ENCODE measurements around the gene NVL.
A peak's percentile ranks its signal among the peaks of the same experiment; 100 is the strongest.

NVL gene

DNA sequence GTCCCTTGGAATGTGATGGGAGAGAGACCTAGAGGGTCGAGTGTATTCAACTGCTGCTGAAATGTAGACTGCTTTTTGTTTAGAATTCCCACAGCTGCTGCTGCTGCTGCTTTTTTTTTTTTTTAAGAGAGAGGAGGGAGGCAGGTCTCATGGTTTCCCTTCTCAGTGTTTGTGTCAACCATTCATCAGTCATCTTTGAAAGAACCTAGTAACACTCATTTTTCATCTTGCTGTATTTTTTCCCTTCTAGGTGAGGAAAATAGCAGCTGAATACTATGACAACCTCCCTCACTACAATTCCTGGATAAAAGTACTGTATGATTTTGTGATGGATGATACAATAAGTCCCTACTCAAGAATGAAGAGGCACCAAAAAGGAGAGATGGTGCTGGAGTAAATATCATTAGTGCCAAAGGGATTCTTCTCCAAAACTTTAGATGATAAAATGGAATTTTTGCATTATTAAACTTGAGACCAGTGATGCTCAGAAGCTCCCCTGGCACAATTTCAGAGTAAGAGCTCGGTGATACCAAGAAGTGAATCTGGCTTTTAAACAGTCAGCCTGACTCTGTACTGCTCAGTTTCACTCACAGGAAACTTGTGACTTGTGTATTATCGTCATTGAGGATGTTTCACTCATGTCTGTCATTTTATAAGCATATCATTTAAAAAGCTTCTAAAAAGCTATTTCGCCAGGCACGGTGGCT, 137.7 kb downstream of the NVL start:
- no peak for DNase-seq (ENCODE audit: low spot score)
- in situ Hi-C loops (cut with MboI; ENCODE audit: low sequenced_read_pairs, unreplicated experiment) = no loop called here
- TF ChIP-seq, protein P1, sequence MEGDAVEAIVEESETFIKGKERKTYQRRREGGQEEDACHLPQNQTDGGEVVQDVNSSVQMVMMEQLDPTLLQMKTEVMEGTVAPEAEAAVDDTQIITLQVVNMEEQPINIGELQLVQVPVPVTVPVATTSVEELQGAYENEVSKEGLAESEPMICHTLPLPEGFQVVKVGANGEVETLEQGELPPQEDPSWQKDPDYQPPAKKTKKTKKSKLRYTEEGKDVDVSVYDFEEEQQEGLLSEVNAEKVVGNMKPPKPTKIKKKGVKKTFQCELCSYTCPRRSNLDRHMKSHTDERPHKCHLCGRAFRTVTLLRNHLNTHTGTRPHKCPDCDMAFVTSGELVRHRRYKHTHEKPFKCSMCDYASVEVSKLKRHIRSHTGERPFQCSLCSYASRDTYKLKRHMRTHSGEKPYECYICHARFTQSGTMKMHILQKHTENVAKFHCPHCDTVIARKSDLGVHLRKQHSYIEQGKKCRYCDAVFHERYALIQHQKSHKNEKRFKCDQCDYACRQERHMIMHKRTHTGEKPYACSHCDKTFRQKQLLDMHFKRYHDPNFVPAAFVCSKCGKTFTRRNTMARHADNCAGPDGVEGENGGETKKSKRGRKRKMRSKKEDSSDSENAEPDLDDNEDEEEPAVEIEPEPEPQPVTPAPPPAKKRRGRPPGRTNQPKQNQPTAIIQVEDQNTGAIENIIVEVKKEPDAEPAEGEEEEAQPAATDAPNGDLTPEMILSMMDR (IDR thresholded peaks at IDR 0.05; ENCODE audit: borderline replicate concordance, control extremely low read depth, extremely low read depth, insufficient read depth, missing control alignments) = no peak

DNA sequence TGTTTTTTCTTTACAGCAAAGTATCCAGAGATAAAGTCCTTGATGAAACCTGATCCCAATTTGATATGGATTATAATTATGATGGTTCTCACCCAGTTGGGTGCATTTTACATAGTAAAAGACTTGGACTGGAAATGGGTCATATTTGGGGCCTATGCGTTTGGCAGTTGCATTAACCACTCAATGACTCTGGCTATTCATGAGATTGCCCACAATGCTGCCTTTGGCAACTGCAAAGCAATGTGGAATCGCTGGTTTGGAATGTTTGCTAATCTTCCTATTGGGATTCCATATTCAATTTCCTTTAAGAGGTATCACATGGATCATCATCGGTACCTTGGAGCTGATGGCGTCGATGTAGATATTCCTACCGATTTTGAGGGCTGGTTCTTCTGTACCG, 140.4 kb downstream of the NVL start:
- TF ChIP-seq, protein P1 (IDR thresholded peaks at IDR 0.05; ENCODE audit: borderline replicate concordance, control extremely low read depth, extremely low read depth, insufficient read depth, missing control alignments) = no peak
- in situ Hi-C loops (cut with MboI; ENCODE audit: low sequenced_read_pairs, unreplicated experiment) = no loop called here
- DNase-seq (ENCODE audit: low spot score) = no peak

DNA sequence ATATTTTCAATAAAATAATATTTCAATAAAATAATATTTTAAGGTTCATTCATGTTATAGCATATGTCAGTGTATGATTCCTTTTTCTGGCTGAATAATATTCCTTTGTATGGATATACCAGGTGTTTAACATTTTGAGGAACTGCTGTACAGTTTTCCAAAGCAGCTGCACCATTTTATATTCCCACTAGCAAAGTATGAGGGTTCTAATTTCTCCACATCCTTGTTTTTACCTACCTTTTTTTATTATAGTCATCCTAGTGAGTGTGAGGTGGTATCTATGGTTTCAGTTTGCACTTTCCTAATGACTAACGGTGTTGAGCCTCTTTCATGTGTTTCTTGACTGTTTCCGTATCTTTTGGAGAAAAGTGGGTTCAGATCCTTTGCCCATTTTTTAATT, 141.7 kb downstream of the NVL start:
- TF ChIP-seq, protein P1 (IDR thresholded peaks at IDR 0.05; ENCODE audit: borderline replicate concordance, control extremely low read depth, extremely low read depth, insufficient read depth, missing control alignments) = no peak
- DNase-seq (ENCODE audit: low spot score) = no peak
- in situ Hi-C loops (cut with MboI; ENCODE audit: low sequenced_read_pairs, unreplicated experiment) = no loop called here

DNA sequence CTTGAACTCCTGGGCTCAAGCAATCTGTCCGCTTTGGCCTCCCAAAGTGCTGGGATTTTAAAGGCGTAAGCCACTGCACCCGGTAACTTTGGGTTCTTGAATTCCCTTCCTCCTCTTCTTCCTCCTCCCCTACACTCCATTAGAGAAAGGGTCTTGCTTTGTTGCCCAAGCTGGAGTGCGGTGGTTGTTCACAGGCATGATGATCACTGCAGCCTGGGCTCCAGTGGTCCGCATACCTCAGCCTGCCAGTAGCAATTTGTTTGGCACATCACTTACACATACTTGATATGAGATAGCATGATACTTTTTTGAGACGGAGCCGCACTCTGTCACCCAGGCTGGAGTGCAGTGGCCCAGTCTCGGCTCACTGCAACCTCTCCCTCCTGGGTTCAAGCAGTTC, 144.8 kb downstream of the NVL start:
- in situ Hi-C loops (cut with MboI; ENCODE audit: low sequenced_read_pairs, unreplicated experiment) = no loop called here
- DNase-seq (ENCODE audit: low spot score) = no peak
- TF ChIP-seq, protein P1 (IDR thresholded peaks at IDR 0.05; ENCODE audit: borderline replicate concordance, control extremely low read depth, extremely low read depth, insufficient read depth, missing control alignments) = no peak

DNA sequence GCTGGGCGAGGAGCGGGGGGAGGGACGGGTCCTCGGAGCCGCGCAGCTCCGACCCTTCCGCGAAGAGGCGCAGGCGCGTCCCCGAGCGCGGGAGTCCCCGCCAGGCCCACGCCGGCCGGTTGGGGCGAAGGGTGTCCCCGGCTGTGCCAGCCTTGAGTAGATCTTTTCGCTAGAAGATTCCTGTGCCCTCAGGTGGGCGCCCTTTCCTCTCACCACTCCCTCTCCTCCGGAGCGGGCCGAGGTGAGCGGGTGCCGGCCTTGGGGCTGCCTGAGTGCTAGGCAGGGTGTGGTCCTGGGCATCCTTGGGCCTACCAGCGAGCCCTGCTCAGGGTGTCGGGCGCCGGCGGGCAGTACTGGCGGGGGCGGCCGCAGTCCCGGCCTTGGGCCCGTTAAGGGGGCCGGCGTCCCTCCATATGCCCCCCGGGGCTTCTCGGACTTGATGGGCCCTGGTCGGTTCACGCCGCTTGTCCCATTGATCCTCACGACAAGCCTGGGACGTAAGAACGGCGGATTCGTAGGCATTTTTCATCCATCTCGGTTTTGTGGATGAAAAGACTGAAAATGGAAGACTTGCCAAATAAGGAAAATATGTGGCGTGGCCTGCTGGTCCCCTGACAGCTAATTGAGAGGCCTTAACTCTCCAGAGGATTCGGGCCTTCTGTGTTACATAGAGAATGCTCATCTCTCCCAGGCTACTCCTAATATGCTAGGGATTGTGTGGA, 146.2 kb downstream of the NVL start:
- peak; percentile 77 for DNase-seq (ENCODE audit: low spot score)
- TF ChIP-seq, protein P1 (IDR thresholded peaks at IDR 0.05; ENCODE audit: borderline replicate concordance, control extremely low read depth, extremely low read depth, insufficient read depth, missing control alignments) = no peak
- in situ Hi-C loops (cut with MboI; ENCODE audit: low sequenced_read_pairs, unreplicated experiment) = no loop called here

DNA sequence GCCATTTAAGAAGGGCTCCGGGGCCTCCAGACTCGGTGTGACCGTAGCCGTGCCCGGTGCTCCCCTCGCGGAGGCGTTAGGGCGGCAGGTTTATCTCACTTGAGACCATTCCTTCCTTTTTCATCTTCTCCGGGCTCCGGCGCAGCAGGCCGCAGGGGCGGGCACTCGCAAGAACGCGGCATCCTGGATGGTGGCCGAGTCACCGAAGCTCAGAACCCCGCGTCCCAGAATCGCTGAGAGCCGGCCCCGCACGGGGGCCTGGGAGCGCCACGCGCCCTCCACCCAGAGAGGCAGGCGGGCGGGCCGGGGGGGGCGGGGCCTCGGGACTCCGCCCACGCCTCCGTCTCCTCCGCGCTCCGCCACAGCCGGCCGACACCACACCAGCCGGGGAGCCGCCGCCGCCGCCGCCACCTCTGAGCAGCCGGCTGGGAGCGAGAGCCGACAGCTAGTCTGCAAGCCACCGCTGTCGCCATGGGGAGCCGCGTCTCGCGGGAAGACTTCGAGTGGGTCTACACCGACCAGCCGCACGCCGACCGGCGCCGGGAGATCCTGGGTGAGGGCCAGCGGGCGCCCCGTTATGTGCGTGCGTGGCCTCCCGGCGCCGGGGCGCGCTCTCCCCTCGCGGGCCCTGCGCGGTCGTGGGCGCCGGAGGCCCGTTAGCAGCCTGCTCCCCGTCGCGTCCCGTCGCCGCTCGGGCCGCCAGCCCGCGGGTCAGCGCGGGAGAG, 146.9 kb downstream of the NVL start, which contains the start of gene DEGS1:
Gene DEGS1 (plus strand): TSS at position 375 of the 725 bp plus-strand sequence. CDS start 97 bp downstream, at position 472.
- TF ChIP-seq, protein P1 (IDR thresholded peaks at IDR 0.05; ENCODE audit: borderline replicate concordance, control extremely low read depth, extremely low read depth, insufficient read depth, missing control alignments) = no peak
- in situ Hi-C loops (cut with MboI; ENCODE audit: low sequenced_read_pairs, unreplicated experiment) = no loop called here
- peak; percentile 94 for DNase-seq (ENCODE audit: low spot score)

Measured in GM13976 (cell line).